HFFc6 (cell line): ENCODE measurements around the gene FRYL. TPM values are rescaled to one million over a fixed set of nuclear protein-coding genes. Genes with fewer than 3 reads are reported as not detected.
"Not testable (repeated sequence)": the region's sequence is repeated elsewhere in the genome, so short reads cannot be mapped to it uniquely, and the experiment has no call there.

Experiments used
- DNase-seq: peaks from one replicate; pipeline ENCODE4 v3.0.0-alpha.2; 2018
- H3K27ac Mint-ChIP-seq: 2 replicates; pipeline ENCODE4 v1.8.0; 2020; ENCODE audit warnings: mild to moderate bottlenecking, mixed read lengths
- H3K27me3 Mint-ChIP-seq: 2 replicates; pipeline ENCODE4 v1.8.0; 2021; ENCODE audit warnings: mild to moderate bottlenecking, moderate library complexity, mixed read lengths; ENCODE audit not compliant: insufficient read depth
- H3K36me3 Mint-ChIP-seq: 2 replicates; pipeline ENCODE4 v1.8.0; 2021; ENCODE audit warnings: low read depth, mixed read lengths
- H3K4me1 Mint-ChIP-seq: 2 replicates; pipeline ENCODE4 v1.8.0; 2020; ENCODE audit warnings: low read depth, mixed read lengths
- H3K4me3 Mint-ChIP-seq: 2 replicates; pipeline ENCODE4 v1.8.0; 2020; ENCODE audit warnings: mild to moderate bottlenecking, moderate library complexity, mixed read lengths
- H3K9me3 Mint-ChIP-seq: 2 replicates; pipeline ENCODE4 v1.8.0; 2020; ENCODE audit warnings: mild to moderate bottlenecking, mixed read lengths
- CTCF ChIP-seq: fragments of 200-600 bp; sonication (generic); IDR thresholded peaks from 2 replicates; pipeline ENCODE4 v1.5.0; 2021; ENCODE audit warnings: antibody characterized with exemption, mild to moderate bottlenecking
- total RNA-seq, 6 experiments: library from RNA; stranded (reverse); fragmentation: NEBNext Ultra II Directional; extraction: Animal tissue kit (Norgen Biotek cat#: 25700); gene quantifications; 2 replicates in 1 of 6; 3 replicates in 5 of 6; pipeline ENCODE4 v1.2.3, GENCODE V29; 2021

The FRYL gene
- total RNA-seq, 6 experiments from 2014 or later = 29.0 to 32.8 (median 30.4) TPM

GRCh38 chr4:48461000-48461399 is 319.1 kb downstream of the FRYL start:
- DNase-seq = no peak
- Mint-ChIP-seq H3K4me3 (no peak overlapping the region), H3K36me3 (no peaks in the 10 kb centered on the region; the same call in 1 of the 2 replicates), H3K27ac (no peak overlapping the region), H3K4me1 (no peaks in the 10 kb centered on the region), H3K9me3 (no peaks in the 10 kb centered on the region), H3K27me3 (peaks cover 26% of the 10 kb centered on the region)
- TF ChIP-seq CTCF = no peak

- no peak overlapping the region for H3K4me3 Mint-ChIP-seq
- no peaks in the 10 kb centered on the region for H3K9me3 Mint-ChIP-seq
- no peaks in the 10 kb centered on the region for H3K4me1 Mint-ChIP-seq
- H3K27ac Mint-ChIP-seq = no peak overlapping the region
- H3K27me3 Mint-ChIP-seq = peaks cover 8% of the 10 kb centered on the region
- TF ChIP-seq CTCF = no peak
- no peak for DNase-seq
- H3K36me3 Mint-ChIP-seq = no peaks in the 10 kb centered on the region
These were observed 325.5 kb downstream of the FRYL start for GRCh38 chr4:48454591-48454990.

GRCh38 chr4:48451656-48452055 is 328.4 kb downstream of the FRYL start:
- H3K27ac Mint-ChIP-seq, H3K36me3 Mint-ChIP-seq, DNase-seq, H3K9me3 Mint-ChIP-seq, H3K27me3 Mint-ChIP-seq, H3K4me3 Mint-ChIP-seq, H3K4me1 Mint-ChIP-seq: not testable (repeated sequence)

GRCh38 chr4:48450740-48451139 is 329.3 kb downstream of the FRYL start:
- Mint-ChIP-seq H3K9me3 (no peaks in the 10 kb centered on the region), H3K36me3 (no peaks in the 10 kb centered on the region), H3K4me3 (no peak overlapping the region), H3K27ac (no peak overlapping the region), H3K4me1 (no peaks in the 10 kb centered on the region), H3K27me3 (peaks cover 7% of the 10 kb centered on the region; the same call in 1 of the 2 replicates)
- no peak for DNase-seq
- no peak for TF ChIP-seq CTCF

- H3K4me1 Mint-ChIP-seq = no peaks in the 10 kb centered on the region
- no peaks in the 10 kb centered on the region for H3K9me3 Mint-ChIP-seq
- TF ChIP-seq CTCF = no peak
- DNase-seq = no peak
- H3K4me3 Mint-ChIP-seq = no peak overlapping the region
- no peak overlapping the region for H3K27ac Mint-ChIP-seq
- no peaks in the 10 kb centered on the region for H3K36me3 Mint-ChIP-seq
- H3K27me3 Mint-ChIP-seq = peaks cover 6% of the 10 kb centered on the region; the same call in 1 of the 2 replicates
These were observed 330.9 kb downstream of the FRYL start for GRCh38 chr4:48449151-48449550.

Other genes with a start within 250 kb of the FRYL start
- 100 to 1,000 TPM; 125 to 153 (median 136) TPM for gene OCIAD1, start 50.8 kb upstream of the FRYL start, total RNA-seq
- 10 to 100 TPM in 1 of 6 experiments, 1 to 10 TPM in 5; 1.0 to 17.3 (median 2.3) TPM for gene OCIAD2, start 126.5 kb upstream of the FRYL start, total RNA-seq
- gene CWH43, start 206.0 kb upstream of the FRYL start, total RNA-seq = not detected